WTC11 (cell line): ENCODE measurements around the gene USB1. TPM values are rescaled to one million over a fixed set of nuclear protein-coding genes. Genes with fewer than 3 reads are reported as not detected.
A peak's percentile ranks its signal among the peaks of the same experiment; 100 is the strongest.

Source experiments
- ATAC-seq: fragments of 200-7000 bp; cut with Tn5 transposase; 2 replicates; pipeline ENCODE4 v1.10.0; 2021; ENCODE audit warnings: mild to moderate bottlenecking, moderate library complexity
- CTCF ChIA-PET: fragments of 300-600 bp; sonication (Branson Sonifier 250); formaldehyde crosslinking; loops from one replicate; lab custom pipeline; 2021; ENCODE audit warnings: antibody characterized with exemption; lab: Charles Lee
- POLR2A ChIA-PET: fragments of 350-600 bp; sonication (Branson Sonifier 250); formaldehyde crosslinking; loops from one replicate; lab custom pipeline; 2021; ENCODE audit warnings: antibody characterized with exemption; lab: Charles Lee
- DNase-seq: peaks from one replicate; pipeline ENCODE4 v3.0.0; 2021; ENCODE audit warnings: low spot score
- H3K27ac Mint-ChIP-seq: 2 replicates; pipeline ENCODE4 v1.8.0; 2021; ENCODE audit warnings: mixed read lengths
- H3K27me3 Mint-ChIP-seq: 2 replicates; pipeline ENCODE4 v1.8.0; 2021; ENCODE audit warnings: low read depth, mild to moderate bottlenecking, moderate library complexity, mixed read lengths
- H3K36me3 Mint-ChIP-seq: 2 replicates; pipeline ENCODE4 v1.8.0; 2021; ENCODE audit warnings: mixed read lengths
- H3K4me1 Mint-ChIP-seq: 2 replicates; pipeline ENCODE4 v1.8.0; 2022; ENCODE audit warnings: mixed read lengths
- H3K4me3 Mint-ChIP-seq: 2 replicates; pipeline ENCODE4 v1.8.0; 2021; ENCODE audit warnings: mild to moderate bottlenecking, moderate library complexity, mixed read lengths
- H3K9me3 Mint-ChIP-seq: 2 replicates; pipeline ENCODE4 v1.8.0; 2021; ENCODE audit warnings: mixed read lengths
- ATF1 ChIP-seq: sonication (generic); formaldehyde crosslinking; IDR thresholded peaks from 2 replicates; pipeline ENCODE4 v1.8.1; 2023; ENCODE audit warnings: mild to moderate bottlenecking, moderate library complexity, missing genetic modification reagents
- E2F1 ChIP-seq: sonication (generic); formaldehyde crosslinking; IDR thresholded peaks from 2 replicates; pipeline ENCODE4 v1.8.0; 2022; ENCODE audit warnings: mild to moderate bottlenecking, missing genetic modification reagents
- FOXP1 ChIP-seq: sonication (generic); formaldehyde crosslinking; IDR thresholded peaks from 2 replicates; pipeline ENCODE4 v1.8.0; 2022; ENCODE audit warnings: missing genetic modification reagents, mild to moderate bottlenecking, moderate library complexity, borderline replicate concordance
- GABPB1 ChIP-seq: sonication (generic); formaldehyde crosslinking; IDR thresholded peaks from 2 replicates; pipeline ENCODE4 v1.8.1; 2023; ENCODE audit warnings: mild to moderate bottlenecking, missing genetic modification reagents
- GRHL2 ChIP-seq: fragments of 250-450 bp; sonication (Bioruptor Pico); IDR thresholded peaks from 2 replicates; pipeline ENCODE4 v1.8.0; 2022; ENCODE audit warnings: mild to moderate bottlenecking, moderate library complexity; ENCODE audit not compliant: insufficient replicate concordance, severe bottlenecking
- HMGXB4 ChIP-seq: sonication (generic); formaldehyde crosslinking; IDR thresholded peaks from 2 replicates; pipeline ENCODE4 v1.8.1; 2023; ENCODE audit warnings: mild to moderate bottlenecking, moderate library complexity, missing genetic modification reagents
- JUN ChIP-seq: sonication (generic); formaldehyde crosslinking; IDR thresholded peaks from 2 replicates; pipeline ENCODE4 v1.8.0; 2023; ENCODE audit warnings: mild to moderate bottlenecking, missing genetic modification reagents
- MYBL2 ChIP-seq: sonication (generic); formaldehyde crosslinking; IDR thresholded peaks from 2 replicates; pipeline ENCODE4 v1.8.1; 2023; ENCODE audit warnings: mild to moderate bottlenecking, moderate library complexity, missing genetic modification reagents
- NFATC4 ChIP-seq: fragments of 250-450 bp; sonication (Bioruptor Pico); IDR thresholded peaks from 2 replicates; pipeline ENCODE4 v1.9.0; 2021; ENCODE audit warnings: mild to moderate bottlenecking
- RORB ChIP-seq: fragments of 250-450 bp; sonication (Bioruptor Pico); IDR thresholded peaks from 2 replicates; pipeline ENCODE4 v1.9.0; 2021; ENCODE audit warnings: mild to moderate bottlenecking
- SP1 ChIP-seq: sonication (generic); formaldehyde crosslinking; conservative IDR thresholded peaks from 2 replicates; pipeline ENCODE4 v1.8.1; 2022; ENCODE audit warnings: missing genetic modification reagents
- TEAD1 ChIP-seq: sonication (generic); formaldehyde crosslinking; IDR thresholded peaks from 2 replicates; pipeline ENCODE4 v1.8.0; 2022; ENCODE audit warnings: mild to moderate bottlenecking, missing genetic modification reagents
- TEAD4 ChIP-seq: sonication (generic); formaldehyde crosslinking; IDR thresholded peaks from 2 replicates; pipeline ENCODE4 v1.8.0; 2022; ENCODE audit warnings: mild to moderate bottlenecking, missing genetic modification reagents
- TP53 ChIP-seq: sonication (generic); formaldehyde crosslinking; IDR thresholded peaks from 2 replicates; pipeline ENCODE4 v1.8.1; 2023; ENCODE audit warnings: mild to moderate bottlenecking, missing genetic modification reagents
- ZNF232 ChIP-seq: sonication (generic); formaldehyde crosslinking; IDR thresholded peaks from 2 replicates; pipeline ENCODE4 v1.8.0; 2022; ENCODE audit warnings: mild to moderate bottlenecking, missing genetic modification reagents
- ZNF263 ChIP-seq: sonication (generic); formaldehyde crosslinking; IDR thresholded peaks from 2 replicates; pipeline ENCODE4 v1.8.1; 2022; ENCODE audit warnings: low read depth, mild to moderate bottlenecking, moderate library complexity, missing genetic modification reagents
- ZNF317 ChIP-seq: sonication (generic); formaldehyde crosslinking; IDR thresholded peaks from 2 replicates; pipeline ENCODE4 v1.8.1; 2023; ENCODE audit warnings: low read depth, mild to moderate bottlenecking, moderate library complexity, missing genetic modification reagents, borderline replicate concordance
- ZNF671 ChIP-seq: fragments of 250-450 bp; sonication (Bioruptor Pico); IDR thresholded peaks from 2 replicates; pipeline ENCODE4 v1.8.0; 2021; ENCODE audit warnings: mild to moderate bottlenecking
- total RNA-seq: library from RNA; stranded (reverse); gene quantifications from 3 replicates; pipeline ENCODE4 v1.2.3, GENCODE V29; 2021
- TF ChIP-seq, protein P1 (sequence below): sonication (generic); formaldehyde crosslinking; IDR thresholded peaks from 2 replicates; pipeline ENCODE4 v1.8.1; 2022; ENCODE audit warnings: mild to moderate bottlenecking, missing genetic modification reagents, moderate library complexity, borderline replicate concordance
- TF ChIP-seq, protein P2 (sequence below): sonication (generic); formaldehyde crosslinking; IDR thresholded peaks from 2 replicates; pipeline ENCODE4 v1.8.1; 2022; ENCODE audit warnings: mild to moderate bottlenecking, moderate library complexity, missing genetic modification reagents

USB1 gene
- total RNA-seq, 1 experiment from 2014 or later, result 67.1 TPM

- POLR2A ChIA-PET, result no interaction called here
- Mint-ChIP-seq H3K27ac (no peak overlapping the region), H3K4me3 (no peak overlapping the region), H3K27me3 (no peaks in the 10 kb centered on the region), H3K36me3 (peaks cover 4% of the 10 kb centered on the region; the same call in 1 of the 2 replicates), H3K9me3 (no peaks in the 10 kb centered on the region), H3K4me1 (peaks cover 25% of the 10 kb centered on the region)
- no peak for TF ChIP-seq ATF1 (CRISPR knock-in tag)
- no peak for TF ChIP-seq SP1 (CRISPR knock-in tag)
- no peak for TF ChIP-seq ZNF232 (CRISPR knock-in tag)
- no peak for TF ChIP-seq HMGXB4 (CRISPR knock-in tag)
- TF ChIP-seq TP53 (CRISPR knock-in tag), result no peak
- no peak for TF ChIP-seq GRHL2
- no peak for TF ChIP-seq NFATC4
- TF ChIP-seq FOXP1, result no peak
- no peak for TF ChIP-seq TEAD4 (CRISPR knock-in tag)
- no peak for TF ChIP-seq RORB
- no peak for TF ChIP-seq JUN (CRISPR knock-in tag)
- TF ChIP-seq, protein P1, sequence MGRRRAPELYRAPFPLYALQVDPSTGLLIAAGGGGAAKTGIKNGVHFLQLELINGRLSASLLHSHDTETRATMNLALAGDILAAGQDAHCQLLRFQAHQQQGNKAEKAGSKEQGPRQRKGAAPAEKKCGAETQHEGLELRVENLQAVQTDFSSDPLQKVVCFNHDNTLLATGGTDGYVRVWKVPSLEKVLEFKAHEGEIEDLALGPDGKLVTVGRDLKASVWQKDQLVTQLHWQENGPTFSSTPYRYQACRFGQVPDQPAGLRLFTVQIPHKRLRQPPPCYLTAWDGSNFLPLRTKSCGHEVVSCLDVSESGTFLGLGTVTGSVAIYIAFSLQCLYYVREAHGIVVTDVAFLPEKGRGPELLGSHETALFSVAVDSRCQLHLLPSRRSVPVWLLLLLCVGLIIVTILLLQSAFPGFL, result no peak
- TF ChIP-seq MYBL2 (CRISPR knock-in tag), result no peak
- DNase-seq (peak; percentile 65), ATAC-seq (peak; percentile 29)
- CTCF ChIA-PET, result no interaction called here
Observed at GRCh38 chr16:57994778-57995177, 6.4 kb upstream of the USB1 start.

DNA sequence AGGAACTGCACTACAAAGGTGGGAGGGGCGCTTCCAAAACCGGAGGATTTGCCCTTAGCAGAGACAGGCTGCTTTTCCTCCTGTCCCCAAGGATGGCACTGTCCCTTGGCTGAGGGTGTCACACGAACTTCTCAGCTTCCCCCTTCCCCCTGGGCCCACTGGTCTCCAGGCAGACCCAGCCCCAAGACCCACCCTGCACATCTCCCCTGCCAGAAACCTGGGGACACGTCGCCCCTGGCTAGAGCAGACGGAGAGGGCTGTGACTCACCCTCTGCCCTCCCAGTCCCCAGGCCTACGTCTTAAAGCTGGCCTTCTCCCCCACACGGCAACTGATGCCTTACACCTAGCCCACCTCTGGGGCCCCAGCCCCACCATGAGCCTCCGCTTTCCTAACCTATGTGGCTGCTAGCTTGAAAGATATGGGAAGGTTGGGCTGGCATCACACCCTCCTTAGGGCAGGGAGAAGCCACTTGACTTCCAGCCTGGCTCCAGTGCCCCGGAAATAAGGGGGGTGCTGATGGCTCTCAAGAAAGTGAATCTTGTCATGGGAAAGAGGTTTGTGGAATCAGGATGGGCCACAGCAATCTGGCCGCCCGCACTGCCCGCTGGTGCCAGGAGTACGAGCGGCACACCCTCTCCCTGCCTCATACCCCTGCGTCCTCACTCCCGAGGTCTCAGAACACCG, 5.3 kb upstream of the USB1 start:
- Mint-ChIP-seq H3K27me3 (no peaks in the 10 kb centered on the region), H3K36me3 (peaks cover 4% of the 10 kb centered on the region; the same call in 1 of the 2 replicates), H3K27ac (no peak overlapping the region), H3K4me1 (peaks cover 25% of the 10 kb centered on the region), H3K4me3 (no peak overlapping the region), H3K9me3 (no peaks in the 10 kb centered on the region)
- DNase-seq (no peak), ATAC-seq (no peak)
- ChIA-PET CTCF (interaction anchor here (0.6 kb wide), 1 partner anchor 679 kb away, joined by 5 read pairs; no protein-coding TSS in a partner anchor), POLR2A (no interaction called here)
- TF ChIP-seq ZNF317 (CRISPR knock-in tag), result no peak
- no peak for TF ChIP-seq E2F1 (CRISPR knock-in tag)
- no peak for TF ChIP-seq GABPB1 (CRISPR knock-in tag)
- TF ChIP-seq TEAD1, result no peak
- TF ChIP-seq, protein P2, sequence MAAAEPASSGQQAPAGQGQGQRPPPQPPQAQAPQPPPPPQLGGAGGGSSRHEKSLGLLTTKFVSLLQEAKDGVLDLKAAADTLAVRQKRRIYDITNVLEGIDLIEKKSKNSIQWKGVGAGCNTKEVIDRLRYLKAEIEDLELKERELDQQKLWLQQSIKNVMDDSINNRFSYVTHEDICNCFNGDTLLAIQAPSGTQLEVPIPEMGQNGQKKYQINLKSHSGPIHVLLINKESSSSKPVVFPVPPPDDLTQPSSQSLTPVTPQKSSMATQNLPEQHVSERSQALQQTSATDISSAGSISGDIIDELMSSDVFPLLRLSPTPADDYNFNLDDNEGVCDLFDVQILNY, result no peak
- no peak for TF ChIP-seq ZNF671 (CRISPR knock-in tag)
- TF ChIP-seq ZNF263, result no peak
- TF ChIP-seq TP53 (CRISPR knock-in tag), result no peak
